Activated T-cell treated with anti-CD3 and anti-CD28 coated beads for 24 hours (primary cell): Measurements from ENCODE around the gene POU2F3.

Experiments used
- DNase-seq: peaks from one replicate; pipeline ENCODE4 v3.0.0-alpha.2; 2020; ENCODE audit warnings: low read depth

Gene POU2F3

GRCh38 chr11:120226714-120227113 is 13.2 kb upstream of the POU2F3 start:
- DNase-seq: no peak

- no peak for DNase-seq
These were observed 12.6 kb upstream of the POU2F3 start for GRCh38 chr11:120227228-120227852.

- DNase-seq: no peak
These were observed 11.1 kb upstream of the POU2F3 start for GRCh38 chr11:120228794-120229384.

GRCh38 chr11:120229451-120230424 is 10.2 kb upstream of the POU2F3 start:
- DNase-seq: no peak

GRCh38 chr11:120230433-120231071 is 9.4 kb upstream of the POU2F3 start:
- DNase-seq: no peak

GRCh38 chr11:120231963-120232362 is 8.0 kb upstream of the POU2F3 start:
- DNase-seq: no peak

DNA sequence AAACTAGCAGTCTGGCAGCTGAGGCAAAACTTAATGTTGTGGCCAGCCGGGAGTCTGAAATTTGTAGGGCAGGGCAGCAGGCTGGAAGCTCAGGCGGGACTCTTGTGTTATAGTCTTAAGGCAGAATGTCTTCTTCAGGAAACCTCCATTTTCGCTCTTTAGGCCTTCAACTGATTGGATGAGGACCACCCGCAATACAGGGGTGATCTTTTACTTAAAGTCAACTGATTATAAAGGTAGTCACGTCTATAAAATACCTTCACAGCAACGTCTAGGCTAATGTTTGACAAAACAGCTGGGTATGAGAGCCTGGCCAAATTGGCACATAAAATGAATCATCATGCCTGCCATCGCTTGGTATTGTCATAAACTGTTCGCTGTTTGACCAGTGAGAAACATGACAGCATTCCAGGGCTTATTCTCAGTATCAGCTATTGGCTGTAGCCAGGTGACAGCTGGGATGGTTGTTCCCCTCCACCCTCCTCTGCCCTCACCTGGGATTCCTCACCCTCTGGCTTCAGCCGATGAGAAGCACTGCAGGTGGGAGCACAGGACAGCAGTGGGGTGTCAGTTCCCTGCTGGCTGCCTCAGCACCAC is 6.6 kb upstream of the POU2F3 start:
- DNase-seq: no peak

GRCh38 chr11:120235024-120235628 is 4.8 kb upstream of the POU2F3 start:
- peak; percentile 51 for DNase-seq

GRCh38 chr11:120236169-120237107 is 3.5 kb upstream of the POU2F3 start:
- DNase-seq: no peak

DNA sequence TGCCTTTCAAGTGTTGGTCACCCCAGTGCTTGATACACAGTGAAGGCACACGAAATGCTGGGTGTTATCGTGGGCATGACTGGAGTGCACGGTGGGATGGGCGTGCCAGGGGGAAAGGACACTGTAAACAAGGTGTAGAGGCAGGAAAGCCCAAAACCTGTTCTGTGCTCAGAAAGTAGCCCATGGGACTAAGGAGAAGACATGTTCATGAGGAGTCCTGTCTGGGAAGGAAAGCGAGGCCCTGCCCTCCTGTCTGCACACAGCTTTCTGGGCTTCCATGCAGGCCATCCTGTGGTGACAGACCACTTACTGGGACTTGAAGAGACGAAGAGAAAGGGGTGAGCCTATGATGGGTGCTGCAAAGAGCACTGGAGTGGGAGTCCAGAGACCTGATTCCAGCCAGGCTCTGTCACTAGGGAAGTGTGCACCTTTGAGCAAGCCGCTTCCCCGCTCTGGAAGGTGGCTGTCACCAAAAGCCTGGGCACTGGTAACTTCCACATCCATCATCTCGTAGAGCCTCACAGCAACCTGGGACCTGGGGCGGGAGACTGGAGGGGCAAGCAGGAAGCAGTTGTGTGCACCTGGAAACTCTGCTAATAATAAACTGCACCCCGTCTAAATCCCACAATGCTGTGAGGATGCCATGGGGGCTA is 846 bp upstream of the POU2F3 start:
- no peak for DNase-seq

GRCh38 chr11:120240866-120241265 is 926 bp downstream of the POU2F3 start:
- no peak for DNase-seq

GRCh38 chr11:120241277-120241676 is 1.3 kb downstream of the POU2F3 start:
- DNase-seq: no peak

GRCh38 chr11:120243221-120243620 is 3.3 kb downstream of the POU2F3 start:
- no peak for DNase-seq

DNA sequence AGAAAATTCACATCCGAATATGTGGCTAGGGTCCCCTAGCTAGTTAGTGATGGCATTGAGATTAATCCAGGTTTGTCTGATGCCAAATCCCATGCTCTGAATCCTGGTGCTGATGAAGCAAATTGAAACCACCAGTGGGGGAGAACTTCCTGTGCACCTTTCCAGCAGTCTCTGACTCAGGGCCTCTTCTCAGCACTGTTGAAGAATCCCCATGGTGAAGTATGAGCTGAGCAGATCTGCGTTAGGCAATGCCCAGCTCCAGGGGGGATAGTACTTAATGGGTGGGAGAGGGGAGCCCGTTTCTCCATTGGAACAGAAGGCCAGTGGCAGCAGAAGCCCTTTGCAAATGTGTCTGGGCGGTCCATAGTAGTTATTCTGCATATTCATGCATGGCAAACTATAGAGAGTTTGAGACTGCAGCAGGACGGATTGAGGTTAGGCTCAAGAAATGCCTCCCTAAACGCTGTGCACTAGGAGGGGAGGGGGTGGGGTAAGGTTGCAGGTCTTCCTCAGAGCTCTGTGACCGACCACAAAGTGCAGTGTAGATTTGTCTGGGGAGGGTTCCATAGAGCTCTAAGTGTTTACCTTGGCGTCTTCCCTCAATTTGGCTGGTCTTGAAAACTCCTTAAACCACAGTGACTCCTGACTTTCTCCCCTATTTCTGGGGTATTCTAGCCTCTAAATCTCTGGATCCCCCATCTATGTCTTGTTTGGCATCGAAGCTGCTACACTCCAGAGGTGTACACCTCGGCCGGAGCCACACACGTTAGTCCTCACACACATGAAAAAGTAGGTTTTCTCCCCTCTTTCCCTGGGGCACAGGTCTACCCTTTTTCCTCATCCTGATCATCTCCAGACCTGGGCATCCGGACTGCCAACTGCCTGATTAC is 4.8 kb downstream of the POU2F3 start:
- DNase-seq: no peak

GRCh38 chr11:120245434-120245833 is 5.5 kb downstream of the POU2F3 start:
- DNase-seq: no peak

DNA sequence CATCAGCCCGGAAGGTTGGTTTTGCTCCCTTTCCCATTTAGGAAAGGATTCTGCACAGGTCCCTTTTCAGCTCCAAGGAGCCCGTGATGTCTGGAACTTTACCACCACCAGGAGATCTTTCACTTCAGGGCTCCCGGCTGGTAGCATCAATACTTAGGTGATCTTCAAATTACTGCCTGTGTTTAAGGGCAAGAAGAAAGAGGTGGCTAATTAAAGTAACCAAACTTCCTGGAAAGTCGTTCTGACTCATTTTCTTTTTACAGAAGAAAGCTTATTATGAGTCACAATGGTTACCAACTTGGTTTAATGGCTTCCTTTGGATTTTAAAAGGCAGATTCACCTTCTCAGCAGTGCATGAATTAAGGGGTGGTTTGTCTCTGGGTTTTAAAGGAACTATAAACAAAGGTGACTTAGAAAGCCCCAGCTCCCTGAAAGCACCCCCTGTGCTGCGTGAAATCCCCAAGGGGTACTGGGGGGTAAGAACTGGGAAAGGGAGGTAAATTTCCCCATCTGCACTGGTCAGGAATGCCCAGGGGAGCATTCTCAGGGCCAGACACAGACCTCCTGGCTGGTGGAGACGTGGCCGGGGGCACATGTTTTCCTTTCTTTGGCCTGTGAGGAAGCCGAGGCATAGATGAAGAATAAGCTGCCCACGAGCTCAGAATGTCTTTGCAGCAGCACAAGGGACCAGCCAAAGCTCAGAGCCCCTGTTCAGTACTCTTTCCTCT is 8.8 kb downstream of the POU2F3 start:
- DNase-seq: no peak

DNA sequence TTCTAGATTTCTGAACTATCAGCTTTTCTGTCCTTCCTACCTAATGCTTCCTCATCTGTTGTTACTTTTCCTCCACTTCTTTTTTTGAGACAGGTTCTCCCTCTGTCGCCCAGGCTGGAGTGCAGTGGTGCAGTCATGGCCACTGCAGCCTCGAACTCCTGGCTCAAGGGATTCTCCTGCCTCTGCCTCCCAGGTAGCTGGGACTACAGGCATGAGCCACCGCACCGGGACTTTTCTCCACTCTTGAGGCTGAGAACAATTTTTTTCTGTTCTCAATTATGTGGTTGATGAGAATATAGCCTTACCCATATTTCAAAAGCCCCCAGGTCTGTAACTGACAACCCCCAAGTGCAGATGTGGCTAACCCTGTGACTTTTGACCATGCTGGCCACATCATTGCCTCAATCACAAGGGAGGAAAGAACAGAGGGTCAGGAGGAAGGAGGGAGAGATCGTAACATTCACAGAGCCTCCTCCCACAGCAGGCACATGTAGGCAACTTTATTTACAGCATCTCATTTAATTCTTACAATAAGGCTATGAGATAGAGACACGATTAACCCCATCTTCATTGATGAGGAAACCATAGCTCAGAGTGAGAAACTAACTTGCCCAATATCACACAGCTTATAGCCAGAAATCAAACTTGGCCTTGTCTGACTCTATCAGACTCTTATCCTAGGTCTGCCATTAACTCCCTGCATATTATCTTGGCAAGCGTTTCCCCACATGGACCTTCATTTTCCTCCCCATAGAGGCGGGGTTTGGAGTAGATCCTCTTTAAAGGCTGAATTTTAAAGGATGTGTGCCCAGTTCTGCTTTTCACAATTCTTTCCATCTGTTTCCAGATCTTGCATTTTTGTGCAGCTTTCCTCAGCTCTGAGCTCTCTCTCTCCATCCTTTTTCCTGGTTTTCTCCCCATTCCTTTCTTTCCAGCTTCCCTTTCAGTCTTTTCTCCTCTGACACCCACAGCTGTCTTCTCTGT is 9.6 kb downstream of the POU2F3 start:
- DNase-seq: no peak
